HEK293T (cell line): ENCODE data around the gene MAF.

ENCODE experiments used
- ARNT ChIP-seq: fragments of 450-650 bp; IDR thresholded peaks from 2 replicates; pipeline ENCODE4 v1.6.1; 2017; ENCODE audit warnings: mild to moderate bottlenecking
- BHLHE40 ChIP-seq: fragments of 450-650 bp; IDR thresholded peaks from 2 replicates; pipeline ENCODE4 v1.6.1; 2016; ENCODE audit warnings: mild to moderate bottlenecking, moderate library complexity, borderline replicate concordance
- ELF4 ChIP-seq: fragments of 450-650 bp; IDR thresholded peaks from 2 replicates; pipeline ENCODE4 v1.6.1; 2017; ENCODE audit warnings: antibody characterized with exemption
- FOXA1 ChIP-seq: fragments of 450-650 bp; IDR thresholded peaks from 2 replicates; pipeline ENCODE4 v1.6.1; 2016; ENCODE audit warnings: mild to moderate bottlenecking
- FOXK2 ChIP-seq: fragments of 450-650 bp; IDR thresholded peaks from 2 replicates; pipeline ENCODE4 v1.6.1; 2016; ENCODE audit warnings: mild to moderate bottlenecking
- FOXM1 ChIP-seq: fragments of 450-650 bp; IDR thresholded peaks from 2 replicates; pipeline ENCODE4 v1.6.1; 2017; ENCODE audit warnings: mild to moderate bottlenecking, borderline replicate concordance
- HDGF ChIP-seq: fragments of 450-650 bp; IDR thresholded peaks from 2 replicates; pipeline ENCODE4 v1.6.1; 2017; ENCODE audit warnings: antibody characterized with exemption, borderline replicate concordance
- L3MBTL2 ChIP-seq: fragments of 450-650 bp; conservative IDR thresholded peaks from 2 replicates; pipeline ENCODE4 v1.6.1; 2016; ENCODE audit warnings: mild to moderate bottlenecking
- NFRKB ChIP-seq: fragments of 450-650 bp; IDR thresholded peaks from 2 replicates; pipeline ENCODE4 v1.6.1; 2016; ENCODE audit warnings: mild to moderate bottlenecking, moderate library complexity
- PKNOX1 ChIP-seq: fragments of 450-650 bp; IDR thresholded peaks from 2 replicates; pipeline ENCODE4 v1.6.1; 2016
- SP1 ChIP-seq: fragments of 450-650 bp; IDR thresholded peaks from 2 replicates; pipeline ENCODE4 v1.6.1; 2017
- SUZ12 ChIP-seq: fragments of 450-650 bp; IDR thresholded peaks from 2 replicates; pipeline ENCODE4 v1.6.1; 2016; ENCODE audit warnings: mild to moderate bottlenecking
- TARDBP ChIP-seq: fragments of 450-650 bp; IDR thresholded peaks from 2 replicates; pipeline ENCODE4 v1.6.1; 2016
- ZNF384 ChIP-seq: fragments of 450-650 bp; IDR thresholded peaks from 2 replicates; pipeline ENCODE4 v1.6.1; 2016

- TF ChIP-seq FOXK2 (no peak), BHLHE40 (no peak), ZNF384 (no peak), FOXM1 (no peak), FOXA1 (no peak), SUZ12 (no peak), SP1 (no peak), ARNT (no peak), TARDBP (no peak), PKNOX1 (no peak), NFRKB (no peak), ELF4 (no peak), HDGF (no peak), L3MBTL2 (no peak)
Observed at GRCh38 chr16:79599837-79600637, 500 bp downstream of the MAF start.
